ENCODE measurements around the gene SLC3A2.

SLC3A2 gene

DNA sequence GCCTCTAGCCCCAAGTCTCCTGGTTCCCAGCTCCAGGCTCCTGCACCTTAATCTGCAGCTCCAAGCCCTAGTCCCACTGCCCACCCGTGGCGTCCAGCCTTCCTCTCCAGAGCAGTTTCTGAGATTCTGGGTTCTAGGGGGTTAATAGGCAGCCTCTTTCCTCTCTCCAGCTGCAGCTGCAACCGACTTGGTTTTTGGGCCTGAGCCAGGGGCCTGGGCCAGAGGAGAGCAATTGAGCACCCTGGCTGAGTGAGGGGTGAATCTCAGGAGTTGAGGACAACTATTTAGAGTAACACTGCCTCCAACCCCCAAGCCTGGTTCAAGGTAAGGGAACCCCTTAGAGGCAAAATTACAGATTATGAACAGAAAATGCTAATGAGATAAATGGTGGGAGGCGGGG is 49.5 kb downstream of the SLC3A2 start:
- no peak for TF ChIP-seq CTCF (IDR thresholded peaks at IDR 0.05)

DNA sequence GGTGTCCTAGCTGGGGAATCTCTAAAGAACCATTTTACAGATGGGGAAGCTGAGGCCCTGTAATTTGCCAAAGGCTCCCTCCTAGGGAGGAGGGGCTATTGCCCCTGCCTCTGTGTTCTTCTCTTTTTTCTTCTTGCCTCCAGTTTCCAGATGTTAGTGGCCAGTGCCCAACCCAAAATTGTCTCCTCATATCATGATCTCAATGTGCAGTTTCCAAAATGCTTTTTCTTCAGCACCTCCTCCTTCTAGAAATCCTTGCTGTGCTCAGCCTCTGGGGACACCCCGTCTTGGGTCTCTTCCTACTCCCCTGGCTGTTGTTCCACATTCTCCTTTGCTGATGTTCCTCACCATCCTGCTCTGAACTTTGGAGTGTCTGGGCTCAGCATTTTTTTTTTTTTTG is 50.0 kb downstream of the SLC3A2 start:
- no peak for TF ChIP-seq CTCF (IDR thresholded peaks at IDR 0.05)

DNA sequence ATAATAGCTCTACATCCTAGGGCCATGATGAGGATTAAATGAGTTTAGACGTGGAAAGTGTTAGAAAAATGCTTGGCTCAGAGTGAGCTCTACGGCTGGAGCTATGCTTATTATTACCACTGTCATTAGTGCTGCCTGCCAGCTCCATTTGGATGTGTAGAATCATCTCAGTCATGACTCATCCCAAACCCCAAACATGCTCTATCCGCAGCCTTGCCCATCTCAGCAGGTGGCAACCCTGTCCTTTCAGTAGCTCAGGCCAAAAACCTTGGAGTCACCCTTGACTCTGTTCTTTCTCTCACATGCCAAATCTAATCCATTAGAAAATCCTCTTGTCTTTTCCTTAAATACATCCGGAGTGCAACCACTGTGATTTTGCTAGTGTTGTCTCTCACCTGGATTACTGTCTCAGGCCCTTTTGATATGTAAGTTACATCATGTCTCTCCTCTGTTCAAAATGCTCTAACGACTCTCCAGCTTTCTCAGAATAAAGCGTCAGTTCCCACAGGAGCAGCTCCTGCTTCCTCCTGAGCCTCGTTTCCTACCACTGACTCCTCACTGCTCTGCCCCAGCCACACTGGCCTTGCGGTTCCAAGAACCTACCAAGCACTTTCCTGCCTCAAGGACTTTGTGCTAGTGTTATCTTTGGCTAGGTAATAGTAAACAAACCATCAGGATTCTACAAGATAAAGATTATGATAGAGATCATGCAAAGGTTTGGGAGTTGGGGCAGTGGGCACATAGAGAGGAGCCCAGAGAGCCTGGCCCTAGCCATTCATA is 51.0 kb downstream of the SLC3A2 start:
- no peak for TF ChIP-seq CTCF (IDR thresholded peaks at IDR 0.05)

DNA sequence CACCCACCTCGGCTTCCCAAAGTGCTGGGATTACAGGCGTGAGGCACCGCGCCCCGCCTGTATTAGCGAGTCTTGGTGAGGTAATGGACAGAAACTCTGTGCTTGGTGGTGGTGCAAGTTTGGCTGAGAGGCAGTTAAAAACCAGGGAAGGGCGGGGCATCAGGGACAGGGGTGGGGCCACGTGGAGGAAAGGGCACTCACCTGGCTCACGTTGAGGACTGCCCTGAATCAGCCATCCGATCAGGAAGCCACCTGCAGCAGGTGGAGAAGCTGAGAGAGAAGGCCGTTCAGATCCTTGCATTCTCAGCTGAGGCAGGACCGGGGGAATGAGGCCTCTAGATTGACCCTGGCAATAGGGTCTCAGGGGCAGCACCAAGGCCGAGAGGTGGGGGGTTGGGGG is 52.6 kb downstream of the SLC3A2 start:
- no peak for TF ChIP-seq CTCF (IDR thresholded peaks at IDR 0.05)

DNA sequence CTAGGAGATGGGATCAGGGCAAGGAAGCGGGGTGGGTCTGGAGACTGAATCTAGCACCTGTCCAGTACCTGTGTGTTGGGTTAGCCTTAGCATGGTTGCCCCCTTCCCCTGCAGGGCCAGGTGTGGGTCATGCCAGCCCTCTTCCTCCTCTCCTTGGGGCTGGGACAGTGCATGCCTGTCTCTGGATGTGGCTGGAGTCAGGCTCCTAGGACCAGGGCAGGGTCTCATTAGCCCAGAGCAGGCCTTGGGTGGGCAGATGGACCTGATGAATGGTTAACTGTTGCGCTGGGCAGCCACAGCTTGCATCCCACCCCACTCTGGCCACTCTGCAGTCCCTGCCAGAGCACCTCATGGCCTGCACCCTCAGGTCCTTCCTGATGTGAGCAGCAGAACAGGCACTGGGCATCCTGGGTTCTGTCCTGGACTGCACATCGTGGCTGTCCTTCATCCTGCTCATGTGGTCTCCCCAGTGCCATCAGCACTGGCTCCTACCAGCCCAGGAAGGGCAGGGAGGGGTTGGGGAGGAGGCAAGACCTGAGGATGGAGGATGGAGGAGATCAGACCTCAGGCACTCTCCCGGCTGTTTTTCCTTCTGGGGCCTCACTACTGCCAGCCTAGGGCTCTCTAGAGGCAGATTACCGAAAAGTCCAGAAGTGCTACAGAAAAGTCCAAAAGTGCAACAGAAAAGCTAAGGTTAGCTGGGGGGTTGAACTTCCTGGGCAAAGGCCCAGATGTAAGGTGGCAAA is 53.2 kb downstream of the SLC3A2 start:
- no peak for TF ChIP-seq CTCF (IDR thresholded peaks at IDR 0.05)

GRCh38 chr11:62934496-62934785 is 53.7 kb downstream of the SLC3A2 start:
- no peak for TF ChIP-seq CTCF (IDR thresholded peaks at IDR 0.05)

Data from LNCAP (cell line).